GM18870 (cell line): ENCODE measurements around the gene RAB32.

Experiments used
- ATAC-seq: cut with Tn5 transposase; IDR thresholded peaks from one replicate; pipeline ENCODE4 v1.9.1; 2021; ENCODE audit warnings: moderate library complexity; ENCODE audit not compliant: unreplicated experiment

The RAB32 gene

DNA sequence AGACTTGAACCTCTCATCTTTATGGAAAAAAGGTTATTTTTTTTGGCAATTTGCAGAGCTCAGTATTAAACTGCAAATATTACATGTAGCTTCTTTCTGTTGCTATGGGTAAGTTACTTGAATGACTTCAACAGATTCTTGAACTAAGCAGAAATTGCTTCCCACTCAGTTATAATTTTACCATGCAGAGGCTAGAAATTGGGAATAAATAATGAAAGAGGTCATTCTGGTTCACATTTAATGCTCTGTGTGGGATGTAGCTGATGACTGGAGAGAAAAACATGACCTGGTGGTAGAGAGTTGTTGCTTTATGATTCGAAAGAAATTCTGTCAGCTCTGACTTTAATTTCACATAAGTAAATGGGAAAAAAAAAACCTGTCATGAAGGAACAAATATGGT is 38.3 kb downstream of the RAB32 start:
- ATAC-seq: no peak

DNA sequence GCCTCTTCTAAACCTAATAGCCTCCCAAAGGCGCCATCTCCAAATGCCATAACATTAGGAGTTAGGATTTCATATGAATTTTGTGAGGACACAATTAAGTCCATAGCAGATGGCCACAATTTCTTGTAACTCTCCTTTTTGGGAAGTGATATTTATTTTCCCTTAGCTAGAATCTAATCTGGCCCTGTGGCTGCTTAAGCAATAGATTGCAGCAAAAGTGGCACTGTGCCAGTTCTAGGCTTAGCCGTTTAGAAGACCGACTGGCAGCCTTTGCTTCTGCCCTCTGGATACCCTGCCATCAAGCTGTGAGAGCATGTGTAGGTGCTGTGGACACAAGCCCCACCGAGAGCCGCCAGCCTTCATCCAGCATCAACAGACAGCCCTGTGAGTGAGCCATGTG is 39.2 kb downstream of the RAB32 start:
- ATAC-seq: no peak

DNA sequence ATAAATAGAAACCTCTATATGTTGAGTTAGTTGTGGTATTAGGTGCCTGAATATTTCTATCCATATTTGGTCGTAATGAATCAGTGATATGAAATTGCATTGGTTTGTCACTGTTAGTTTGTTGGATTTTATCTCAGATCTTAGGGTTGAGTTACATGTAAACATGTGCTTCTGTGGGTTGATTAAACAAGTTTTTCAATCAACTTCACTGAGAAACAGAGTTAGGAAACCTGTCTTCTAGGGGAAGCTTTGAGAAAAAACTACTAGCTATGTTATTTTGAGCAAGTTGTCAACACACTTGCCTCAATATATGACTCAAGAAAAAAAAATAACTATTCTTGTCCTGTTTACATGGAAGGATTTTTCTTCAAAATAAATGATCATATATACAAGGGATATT is 40.3 kb downstream of the RAB32 start:
- ATAC-seq: no peak

DNA sequence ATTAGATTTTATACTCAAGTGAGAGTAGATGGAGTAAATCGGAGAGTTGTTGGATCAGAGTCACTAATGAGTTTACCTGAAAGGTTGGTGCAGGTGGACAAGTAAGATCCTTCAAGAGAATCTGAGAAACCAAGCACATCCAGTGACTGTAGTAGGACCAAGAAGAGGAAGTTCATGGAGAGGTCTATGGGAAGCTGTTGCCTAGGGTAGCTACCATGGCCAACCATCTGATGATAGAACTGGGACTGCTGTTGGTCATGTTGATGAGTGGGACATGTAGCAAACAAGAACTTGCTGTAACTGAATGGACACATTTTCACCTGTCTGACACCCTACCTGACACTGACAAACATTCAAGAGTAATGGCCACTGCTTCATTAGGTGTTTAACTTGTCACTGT is 43.8 kb downstream of the RAB32 start:
- ATAC-seq: no peak

DNA sequence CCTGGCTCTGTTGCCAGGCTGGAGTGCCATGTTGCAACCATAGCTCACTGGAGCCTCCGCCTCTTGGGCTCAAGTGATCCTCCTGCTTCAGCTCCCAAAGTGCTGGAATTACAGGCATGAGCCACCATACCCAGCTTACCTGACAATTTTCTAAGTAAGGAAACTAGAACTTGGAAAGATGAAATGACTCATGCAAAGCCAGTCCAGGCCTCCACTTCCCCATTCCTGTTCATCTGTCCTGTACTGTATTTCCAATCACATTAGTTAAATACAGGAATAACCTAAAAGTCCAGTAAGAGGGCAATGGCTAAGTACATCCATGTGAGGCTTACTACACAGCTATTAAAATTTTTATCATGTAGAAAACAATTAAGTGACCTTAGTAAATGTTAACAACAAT is 46.9 kb downstream of the RAB32 start:
- ATAC-seq: no peak

DNA sequence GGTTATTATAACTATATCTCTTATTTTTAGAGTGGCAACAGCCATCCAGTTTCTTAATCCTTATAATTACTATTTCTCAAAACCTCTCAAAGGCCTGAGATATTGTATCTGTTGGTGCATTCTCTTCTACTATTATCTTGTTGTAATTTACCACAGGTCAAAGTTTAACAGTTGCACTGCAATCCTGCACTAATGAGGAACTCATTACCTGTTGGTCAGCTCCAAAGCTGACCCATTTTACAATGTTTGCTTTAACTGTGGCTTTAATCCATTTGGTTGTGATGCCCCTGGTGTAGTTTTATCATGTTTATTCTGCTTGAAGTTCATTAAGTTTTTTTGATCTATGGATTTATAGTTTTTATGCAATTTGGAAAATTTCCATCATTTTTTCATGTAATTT is 48.8 kb downstream of the RAB32 start:
- no peak for ATAC-seq

DNA sequence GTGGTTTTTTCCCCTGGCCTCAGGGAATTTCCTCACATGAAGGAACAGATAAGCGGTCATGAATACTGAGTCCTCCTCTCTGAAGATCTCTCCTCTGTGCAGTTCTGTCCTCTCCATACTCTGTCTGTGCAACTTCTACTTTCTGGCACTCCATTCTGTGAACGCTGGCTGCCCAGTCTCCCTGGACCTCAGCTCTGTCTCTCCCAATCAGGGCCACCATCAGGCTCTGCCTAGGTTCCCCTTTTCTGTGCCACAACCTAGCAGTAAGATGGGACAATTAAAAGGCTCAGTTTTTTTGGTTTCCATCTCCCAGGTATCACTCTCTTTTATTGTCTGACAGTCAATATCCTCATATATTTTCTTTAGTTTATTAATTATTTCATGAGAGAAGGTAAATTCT is 50.4 kb downstream of the RAB32 start:
- ATAC-seq: no peak

DNA sequence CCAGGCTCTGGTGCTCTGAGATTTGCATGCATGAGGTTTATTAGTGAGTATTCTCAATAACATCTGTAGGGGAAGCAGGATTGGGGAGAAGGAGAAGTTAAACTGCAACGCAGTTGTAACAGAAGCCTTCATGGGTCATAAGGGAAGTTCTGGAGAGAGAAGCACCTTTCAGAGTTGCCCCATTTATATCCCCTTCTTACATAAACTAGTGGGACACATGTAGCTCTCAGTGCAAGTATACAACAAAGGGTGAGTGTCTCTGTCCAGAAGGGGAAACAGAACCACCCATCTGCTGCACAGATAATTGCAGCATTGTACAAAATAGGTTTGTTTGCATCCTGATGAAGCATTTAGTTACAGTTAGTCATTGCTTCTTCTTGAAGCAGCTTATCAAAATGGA is 50.9 kb downstream of the RAB32 start:
- no peak for ATAC-seq

DNA sequence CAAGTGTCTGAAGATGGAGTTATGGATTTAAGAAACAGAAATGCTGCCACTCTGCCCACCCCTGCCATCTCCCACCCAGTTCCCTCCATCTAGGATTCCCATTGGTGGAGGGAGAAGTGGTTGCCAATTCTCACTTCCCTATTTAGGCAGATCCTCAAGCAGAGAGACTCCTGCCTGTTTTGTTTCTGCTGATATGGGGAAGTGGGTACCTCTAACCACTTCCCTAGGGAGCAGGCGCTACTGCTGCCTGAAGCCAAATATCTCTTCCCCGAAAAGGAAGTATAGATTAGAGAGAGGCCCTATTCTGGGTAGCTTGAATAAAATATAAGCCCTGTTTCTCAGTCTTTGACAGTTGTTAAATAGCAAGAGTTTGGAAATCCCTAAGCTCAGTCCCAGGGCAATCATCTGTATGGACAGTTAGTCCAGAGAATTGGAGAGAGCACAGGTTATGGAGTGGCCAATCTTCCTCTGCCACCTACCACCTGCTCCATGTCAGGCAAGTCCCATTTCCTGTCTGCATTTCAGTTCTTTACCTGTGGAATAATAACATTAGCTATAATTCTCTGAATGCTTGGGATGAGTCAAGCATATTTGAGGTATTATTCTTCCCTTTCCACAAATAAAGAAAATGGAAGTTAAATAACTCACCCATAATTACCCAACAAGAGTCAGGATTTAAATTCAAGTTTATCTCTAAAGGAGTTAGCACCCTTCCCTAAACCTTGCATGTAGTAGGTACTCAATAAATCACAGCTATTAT is 52.5 kb downstream of the RAB32 start:
- no peak for ATAC-seq

DNA sequence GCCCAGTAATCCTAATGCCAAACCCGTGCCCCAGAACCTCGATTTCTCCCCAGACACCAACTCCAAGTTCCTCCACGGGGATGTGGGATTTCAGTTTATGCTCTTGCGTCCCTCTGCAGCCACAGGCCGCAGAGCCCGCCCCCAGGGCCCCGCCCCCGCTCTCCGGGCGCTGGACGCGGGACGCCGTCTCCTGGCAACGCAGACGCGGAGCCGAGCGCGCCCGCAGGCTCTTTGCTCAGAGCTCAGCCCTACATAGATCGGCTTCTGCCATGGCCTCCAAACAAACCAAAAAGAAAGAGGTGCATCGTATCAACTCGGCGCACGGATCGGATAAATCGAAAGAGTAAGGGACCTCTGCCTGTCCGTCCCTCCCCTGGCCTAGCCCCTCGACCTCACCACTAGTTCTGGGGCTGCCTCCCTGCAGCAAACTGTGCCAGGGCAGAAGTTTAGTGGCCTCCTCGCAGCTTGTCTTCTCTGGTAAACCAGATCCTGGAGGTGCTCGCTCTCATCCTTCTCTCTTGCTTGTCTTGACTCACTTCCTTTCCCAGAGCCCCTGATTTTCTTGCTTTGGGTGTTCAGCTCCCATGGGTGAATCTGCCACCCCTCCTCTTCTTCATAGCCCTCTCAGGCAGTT is 55.3 kb downstream of the RAB32 start, which contains the start of gene ADGB:
Gene ADGB (plus strand): TSS at position 201 of the 634 bp plus-strand sequence. CDS start 69 bp downstream, at position 270.
- no peak for ATAC-seq

DNA sequence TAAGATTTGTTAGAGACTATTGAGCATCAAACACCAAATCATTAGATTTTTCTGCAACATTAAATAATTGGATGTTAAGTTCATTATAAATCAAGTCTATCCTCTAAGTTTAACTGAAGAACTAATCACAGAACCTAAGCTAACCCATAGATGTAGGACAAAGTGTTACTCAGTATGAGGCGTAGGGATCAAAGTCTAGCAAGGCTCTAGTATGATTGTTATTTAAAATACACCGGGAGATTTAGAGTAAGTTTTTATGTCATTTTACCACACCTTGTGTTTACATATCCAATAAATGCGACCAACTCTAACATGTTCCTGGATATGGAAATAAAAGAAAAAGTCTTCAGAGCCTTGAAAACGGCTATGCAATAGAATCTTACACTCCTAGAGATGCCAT is 57.7 kb downstream of the RAB32 start:
- no peak for ATAC-seq

DNA sequence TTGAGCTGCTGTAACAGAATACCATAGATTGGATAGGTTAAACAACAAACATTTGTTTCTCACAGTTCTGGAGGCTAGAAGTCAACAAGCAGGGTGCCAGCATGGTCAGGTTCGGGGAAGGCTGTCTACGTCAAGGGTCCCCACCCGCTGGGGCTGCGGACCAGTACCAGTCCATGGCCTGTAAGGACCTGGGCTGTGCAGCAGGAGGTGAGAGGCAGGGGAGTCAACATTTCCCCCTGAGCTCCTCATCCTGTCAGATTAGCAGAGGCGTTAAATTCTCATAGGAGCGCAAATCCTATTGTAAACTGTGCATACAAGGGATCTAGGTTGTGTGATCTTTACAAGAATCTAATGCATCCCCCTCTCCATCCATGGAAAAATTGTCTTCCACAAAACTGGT is 58.9 kb downstream of the RAB32 start:
- no peak for ATAC-seq
